ENCODE measurements around the gene SKAP1. TPM values are rescaled to one million over a fixed set of nuclear protein-coding genes. Genes with fewer than 3 reads are reported as not detected.

The SKAP1 gene
- total RNA-seq, 2 donors from 2014 or later: 65.0 to 98.0 TPM

DNA sequence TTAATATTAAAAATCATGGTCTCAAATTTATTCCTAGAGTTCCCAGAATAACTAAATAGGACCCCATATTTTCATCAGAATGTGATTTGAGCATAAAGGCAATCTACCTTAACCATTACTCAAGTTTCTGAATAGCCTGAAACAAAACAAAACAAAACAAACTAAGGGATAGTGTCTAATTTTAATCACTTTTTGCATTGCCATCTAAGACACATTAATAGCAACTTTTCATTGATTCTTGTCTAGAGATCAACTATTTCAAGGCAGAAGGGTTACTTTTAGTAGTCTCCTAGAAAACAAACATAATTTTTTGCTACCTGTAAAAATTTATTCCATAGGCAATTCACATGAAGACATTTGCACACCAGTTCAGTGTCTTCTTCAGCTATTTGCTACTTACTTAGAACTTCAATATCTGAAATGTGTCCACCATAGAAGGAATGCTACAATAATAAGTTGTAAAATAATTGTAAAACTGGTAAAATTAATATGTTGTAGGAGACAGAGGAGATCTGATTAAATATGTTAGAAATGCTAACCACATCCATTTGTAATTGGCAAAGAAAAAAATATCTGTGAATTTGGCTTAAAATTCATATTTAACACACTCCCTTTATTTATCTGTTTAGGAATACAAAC is 94.7 kb downstream of the SKAP1 start:
- ATAC-seq (no peak), DNase-seq (ENCODE audit: low spot score in 2 of 2) (no peak)
- Mint-ChIP-seq H3K9me3 (no peaks in the 10 kb centered on the region), H3K36me3 (no peaks in the 10 kb centered on the region), H3K27ac (no peak overlapping the region)

DNA sequence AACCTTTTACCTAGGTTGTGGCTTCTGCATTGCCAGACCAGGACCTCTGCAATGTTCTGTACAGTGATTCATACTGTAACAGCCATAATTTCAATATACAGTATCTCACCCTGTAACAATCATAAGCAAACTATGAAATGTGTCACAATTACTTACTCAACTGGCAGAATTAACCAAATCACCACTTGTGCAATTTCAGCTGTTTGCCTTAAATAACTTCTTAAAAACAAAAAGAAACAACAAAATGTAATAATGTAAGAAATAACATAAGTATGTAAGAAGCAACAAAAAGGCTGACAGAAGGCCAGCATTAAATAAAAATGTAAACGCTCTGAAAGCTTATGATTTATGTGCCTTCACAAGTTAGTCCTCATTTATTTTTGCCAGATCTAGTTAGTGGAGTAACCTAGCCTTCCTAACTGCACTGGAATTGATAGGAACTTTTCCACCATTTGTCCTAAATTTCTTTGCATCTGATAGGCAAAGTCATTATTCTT is 96.9 kb downstream of the SKAP1 start:
- H3K36me3 Mint-ChIP-seq: no peaks in the 10 kb centered on the region
- DNase-seq (ENCODE audit: low spot score in 2 of 2) (no peak), ATAC-seq (peak; percentile 85 to 96)
- H3K27ac Mint-ChIP-seq: no peak overlapping the region
- no peaks in the 10 kb centered on the region for H3K9me3 Mint-ChIP-seq

- DNase-seq (ENCODE audit: low spot score in 2 of 2) (no peak), ATAC-seq (no peak)
- H3K27ac Mint-ChIP-seq: no peak overlapping the region
- H3K9me3 Mint-ChIP-seq: no peaks in the 10 kb centered on the region
- H3K36me3 Mint-ChIP-seq: no peaks in the 10 kb centered on the region
Observed at GRCh38 chr17:48330887-48331286, 99.1 kb downstream of the SKAP1 start.

DNA sequence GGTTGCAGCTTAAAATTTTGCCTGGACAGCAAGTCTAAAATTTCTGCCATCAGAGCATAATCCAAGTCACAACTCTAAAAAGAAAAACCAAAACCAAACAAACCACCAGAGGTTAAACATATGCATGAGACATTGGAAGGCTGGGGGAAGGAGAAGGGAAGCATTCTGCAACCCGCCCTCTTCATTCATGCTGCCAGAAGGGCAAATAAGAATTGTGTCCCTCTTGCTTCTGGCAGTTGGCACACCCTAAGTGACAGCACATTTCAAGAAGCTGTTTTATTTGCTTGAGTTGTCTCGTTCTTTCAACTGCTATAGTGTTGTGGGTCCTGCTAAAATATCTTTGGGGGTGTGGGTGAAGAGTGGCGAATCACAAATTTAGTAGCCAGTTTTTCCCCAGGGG is 99.6 kb downstream of the SKAP1 start:
- Mint-ChIP-seq H3K27ac (peak overlapping the region in 1 of 2 donors; percentile 25), H3K9me3 (no peaks in the 10 kb centered on the region), H3K36me3 (no peaks in the 10 kb centered on the region)
- ATAC-seq (no peak), DNase-seq (ENCODE audit: low spot score in 2 of 2) (no peak)

GRCh38 chr17:48328457-48328856 is 101.6 kb downstream of the SKAP1 start:
- DNase-seq (ENCODE audit: low spot score in 2 of 2) (no peak), ATAC-seq (no peak)
- Mint-ChIP-seq H3K27ac (no peak overlapping the region), H3K9me3 (no peaks in the 10 kb centered on the region), H3K36me3 (no peaks in the 10 kb centered on the region)

DNA sequence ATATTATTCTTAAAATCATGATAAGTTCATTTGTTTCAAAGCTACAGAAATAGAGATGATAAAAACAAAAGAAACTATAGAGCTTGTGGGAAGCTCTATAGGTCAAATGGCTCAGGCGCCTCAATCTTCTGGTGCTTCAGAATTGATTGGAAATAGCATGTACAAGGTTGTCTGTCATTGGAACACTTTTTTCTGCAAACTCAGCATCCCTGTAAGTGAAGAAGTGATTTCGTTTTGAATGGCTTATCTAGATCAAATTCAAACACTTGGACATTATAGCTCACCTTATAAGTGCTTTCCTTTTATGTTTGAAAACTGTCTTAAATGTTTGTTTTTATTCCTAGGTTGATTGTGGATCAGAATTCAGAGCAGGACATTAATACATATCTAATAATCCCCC is 103.7 kb downstream of the SKAP1 start:
- ATAC-seq (no peak), DNase-seq (ENCODE audit: low spot score in 2 of 2) (no peak)
- Mint-ChIP-seq H3K9me3 (no peaks in the 10 kb centered on the region), H3K27ac (no peak overlapping the region), H3K36me3 (no peaks in the 10 kb centered on the region)

DNA sequence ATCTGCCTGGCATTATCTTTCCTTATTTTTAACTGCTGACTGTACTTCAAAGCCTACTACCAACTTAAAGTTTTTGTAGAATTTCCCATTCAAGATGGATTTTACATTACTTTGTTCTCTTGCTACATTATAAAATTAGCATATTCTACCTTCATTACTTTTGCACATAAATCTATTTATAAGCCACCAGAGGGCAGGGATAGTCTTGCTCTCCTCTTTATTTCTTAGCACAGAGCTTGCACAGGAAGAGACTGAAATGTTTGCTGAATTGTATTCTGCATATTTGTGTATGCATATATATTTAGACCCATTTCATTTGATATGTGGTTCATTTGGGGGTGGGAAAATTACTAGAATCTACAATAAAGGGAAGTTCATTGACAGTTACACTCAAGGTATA is 108.0 kb downstream of the SKAP1 start:
- ATAC-seq (no peak), DNase-seq (ENCODE audit: low spot score in 2 of 2) (no peak)
- Mint-ChIP-seq H3K27ac (no peak overlapping the region), H3K9me3 (no peaks in the 10 kb centered on the region), H3K36me3 (no peaks in the 10 kb centered on the region)

GRCh38 chr17:48317732-48318131 is 112.3 kb downstream of the SKAP1 start:
- H3K9me3 Mint-ChIP-seq: no peaks in the 10 kb centered on the region
- ATAC-seq: no peak

GRCh38 chr17:48314716-48315115 is 115.3 kb downstream of the SKAP1 start:
- Mint-ChIP-seq H3K27ac (no peak overlapping the region), H3K36me3 (no peaks in the 10 kb centered on the region), H3K9me3 (no peaks in the 10 kb centered on the region)
- no peak for DNase-seq (ENCODE audit: low spot score in 2 of 2)
- no peak for ATAC-seq

More at GRCh38 chr17:48317732-48318131, 112.3 kb downstream of the SKAP1 start:
- Mint-ChIP-seq H3K36me3 (no peaks in the 10 kb centered on the region), H3K27ac (no peak overlapping the region)
- DNase-seq (ENCODE audit: low spot score in 2 of 2): no peak

- ATAC-seq: no peak
- H3K27ac Mint-ChIP-seq: no peak overlapping the region
- no peaks in the 10 kb centered on the region for H3K9me3 Mint-ChIP-seq
- no peaks in the 10 kb centered on the region for H3K36me3 Mint-ChIP-seq
- DNase-seq (ENCODE audit: low spot score in 2 of 2): no peak
Observed at GRCh38 chr17:48313096-48313755, 116.8 kb downstream of the SKAP1 start.

- ATAC-seq (no peak), DNase-seq (ENCODE audit: low spot score in 2 of 2) (no peak)
- H3K27ac Mint-ChIP-seq: no peak overlapping the region
- H3K9me3 Mint-ChIP-seq: no peaks in the 10 kb centered on the region
- H3K36me3 Mint-ChIP-seq: no peaks in the 10 kb centered on the region
Observed at GRCh38 chr17:48311324-48311723, 118.7 kb downstream of the SKAP1 start.

- DNase-seq (ENCODE audit: low spot score in 2 of 2) (no peak), ATAC-seq (no peak)
- Mint-ChIP-seq H3K36me3 (no peaks in the 10 kb centered on the region), H3K9me3 (no peaks in the 10 kb centered on the region), H3K27ac (no peak overlapping the region)
Observed at GRCh38 chr17:48310748-48311213, 119.2 kb downstream of the SKAP1 start.

GRCh38 chr17:48308581-48308980 is 121.4 kb downstream of the SKAP1 start:
- no peaks in the 10 kb centered on the region for H3K9me3 Mint-ChIP-seq
- DNase-seq (ENCODE audit: low spot score in 2 of 2) (no peak), ATAC-seq (no peak)
- no peaks in the 10 kb centered on the region for H3K36me3 Mint-ChIP-seq
- H3K27ac Mint-ChIP-seq: no peak overlapping the region

DNA sequence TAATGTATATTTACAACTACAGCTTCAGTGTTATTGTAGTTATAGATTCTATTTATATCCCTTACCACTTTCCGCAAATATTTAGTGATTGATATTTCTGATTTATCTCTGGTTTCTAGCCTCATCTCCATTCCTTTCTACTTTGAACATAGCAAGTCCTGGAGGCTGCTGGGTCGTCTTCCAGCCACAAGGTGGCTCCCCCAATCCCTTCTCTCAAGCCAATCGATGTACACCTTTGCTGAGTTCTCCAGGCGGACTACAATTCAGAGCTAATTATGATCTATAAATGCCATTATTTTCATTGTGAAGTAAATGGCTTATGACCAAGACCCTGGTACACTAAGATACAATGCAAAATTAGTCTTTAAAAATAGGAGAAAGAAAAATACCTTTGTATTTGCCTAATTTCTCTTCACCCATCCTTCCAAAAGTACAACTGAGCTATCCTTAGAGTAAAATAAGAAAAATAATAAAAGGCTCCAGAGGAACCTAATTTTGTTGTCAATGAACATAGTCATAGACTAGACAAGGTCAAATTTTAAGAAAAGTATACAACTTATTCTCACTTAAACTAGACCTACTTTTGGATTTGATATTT is 122.1 kb downstream of the SKAP1 start:
- Mint-ChIP-seq H3K27ac (no peak overlapping the region), H3K36me3 (no peaks in the 10 kb centered on the region), H3K9me3 (no peaks in the 10 kb centered on the region)
- ATAC-seq: peak in 1 of 2 donors; percentile 72
- DNase-seq (ENCODE audit: low spot score in 2 of 2): peak in 1 of 2 donors; percentile 34

DNA sequence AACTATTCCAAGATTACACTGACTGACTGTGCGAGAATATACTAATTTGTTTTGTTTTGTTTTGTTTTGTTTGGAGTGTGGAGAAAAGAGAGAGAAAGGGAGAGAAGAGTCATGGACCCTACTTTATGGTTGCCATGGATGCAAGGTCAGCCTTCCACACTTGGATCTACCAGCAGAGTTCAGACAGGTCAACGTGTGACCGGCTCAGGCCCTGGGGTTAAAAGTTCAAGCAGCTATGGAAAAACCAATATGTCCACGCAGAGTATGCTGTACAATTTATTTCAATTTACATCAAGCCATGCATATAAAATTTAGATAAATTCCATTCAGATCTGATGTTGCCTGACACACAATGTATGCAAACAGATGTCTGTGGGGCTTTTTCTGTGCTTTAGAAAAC is 122.8 kb downstream of the SKAP1 start:
- Mint-ChIP-seq H3K9me3 (no peaks in the 10 kb centered on the region), H3K27ac (no peak overlapping the region), H3K36me3 (no peaks in the 10 kb centered on the region)
- ATAC-seq (no peak), DNase-seq (ENCODE audit: low spot score in 2 of 2) (no peak)

DNA sequence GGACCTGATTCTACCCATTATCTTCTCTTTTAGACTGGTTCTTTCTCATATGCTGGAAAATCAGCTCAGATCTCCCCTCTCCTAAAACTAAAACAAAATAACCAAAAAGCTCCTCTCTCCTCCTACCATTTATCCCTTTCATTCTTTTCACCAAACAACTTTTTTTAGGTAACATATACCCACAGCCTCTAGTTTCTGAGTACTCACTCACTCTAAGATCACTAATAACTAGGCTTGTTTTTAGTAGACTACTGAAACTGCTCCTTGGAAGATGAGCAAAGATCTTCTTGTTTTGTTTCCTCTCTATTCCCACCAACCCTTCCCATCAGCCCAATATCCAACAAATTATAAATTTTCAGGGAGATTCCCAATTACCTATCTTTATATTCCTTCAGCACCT is 129.0 kb downstream of the SKAP1 start:
- Mint-ChIP-seq H3K27ac (peak overlapping the region in 1 of 2 donors; percentile 2), H3K9me3 (no peaks in the 10 kb centered on the region), H3K36me3 (no peaks in the 10 kb centered on the region)
- ATAC-seq (peak in 1 of 2 donors; percentile 51), DNase-seq (ENCODE audit: low spot score in 2 of 2) (no peak)

DNA sequence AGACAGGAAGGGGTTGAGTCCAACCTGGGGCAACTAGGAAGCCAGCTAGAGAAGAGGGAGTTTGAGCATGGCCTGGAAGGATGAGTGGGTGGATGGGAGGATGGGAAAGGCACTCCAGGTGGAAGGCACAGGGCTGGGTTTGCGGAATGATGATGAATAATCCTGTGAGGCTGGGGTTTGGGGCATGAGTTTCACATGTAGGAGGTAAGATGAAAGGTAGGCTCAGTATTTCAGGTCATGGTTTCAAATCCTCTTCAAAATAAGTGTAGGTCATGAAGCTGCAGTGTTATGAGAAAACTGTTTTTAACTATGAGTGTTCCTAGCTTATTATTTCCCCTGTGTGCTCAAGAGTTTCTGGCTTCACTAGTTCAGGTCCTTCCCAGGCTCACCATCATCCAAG is 130.3 kb downstream of the SKAP1 start:
- Mint-ChIP-seq H3K27ac (peak overlapping the region; percentile 33 to 61), H3K36me3 (no peaks in the 10 kb centered on the region), H3K9me3 (no peaks in the 10 kb centered on the region)
- ATAC-seq (peak; percentile 71 to 80), DNase-seq (ENCODE audit: low spot score in 2 of 2) (peak in 1 of 2 donors; percentile 6)
